ENCODE data around the gene TMCO4. TPM values are rescaled to one million over a fixed set of nuclear protein-coding genes. Genes with fewer than 3 reads are reported as not detected.
"Not testable (repeated sequence)": the region's sequence is repeated elsewhere in the genome, so short reads cannot be mapped to it uniquely, and the experiment has no call there.

The TMCO4 gene
- total and polyA plus RNA-seq, 3 experiments from 2014 or later = 16.5 to 18.2 (median 16.6) TPM

DNA sequence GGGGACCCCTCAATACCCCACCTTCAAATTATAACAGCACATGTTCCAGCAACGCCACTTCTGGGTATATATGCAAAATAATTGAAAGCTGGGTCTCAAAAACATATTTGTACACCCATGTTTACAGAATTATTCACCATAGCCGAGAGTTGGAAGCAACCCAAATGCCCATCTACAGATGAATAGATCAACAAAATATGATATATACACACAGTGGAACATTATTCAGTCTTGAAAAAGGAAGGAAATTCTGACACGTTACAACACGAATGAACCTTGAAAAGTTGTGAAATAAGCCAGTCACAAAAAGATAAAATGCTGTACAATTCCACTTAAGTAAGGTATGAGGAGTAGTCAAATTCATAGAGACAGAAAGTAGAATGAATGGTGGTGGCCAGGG, 5.1 kb downstream of the TMCO4 start:
- Mint-ChIP-seq H3K4me1 (peaks cover 39 to 55% (median 52%) of the 10 kb centered on the region in 3 donors), H3K36me3 (peaks cover 4 to 43% (median 18%) of the 10 kb centered on the region in 3 donors), H3K4me3 (peak overlapping the region in 1 of 7 donors; percentile 55), H3K9me3 (no peaks in the 10 kb centered on the region), H3K27me3 (no peaks in the 10 kb centered on the region), H3K27ac (peak overlapping the region in 1 of 8 donors; percentile 72)
- Histone ChIP-seq H3K27me3 (ENCODE audit: insufficient read depth, low read length, poor library complexity, severe bottlenecking) (no peaks in the 10 kb centered on the region), H3K36me3 (ENCODE audit: insufficient read depth, low read length) (no peaks in the 10 kb centered on the region), H3K27ac (ENCODE audit: low read depth, low read length) (no peak overlapping the region), H3K4me3 (ENCODE audit: low read length) (no peak overlapping the region), H3K4me1 (ENCODE audit: insufficient read depth, low read length) (peaks cover 8% of the 10 kb centered on the region), H3K9me3 (ENCODE audit: low read length) (no peaks in the 10 kb centered on the region)
- ChIA-PET CTCF (no interaction called here), POLR2A (no interaction called here)
- no peak for DNase-seq

DNA sequence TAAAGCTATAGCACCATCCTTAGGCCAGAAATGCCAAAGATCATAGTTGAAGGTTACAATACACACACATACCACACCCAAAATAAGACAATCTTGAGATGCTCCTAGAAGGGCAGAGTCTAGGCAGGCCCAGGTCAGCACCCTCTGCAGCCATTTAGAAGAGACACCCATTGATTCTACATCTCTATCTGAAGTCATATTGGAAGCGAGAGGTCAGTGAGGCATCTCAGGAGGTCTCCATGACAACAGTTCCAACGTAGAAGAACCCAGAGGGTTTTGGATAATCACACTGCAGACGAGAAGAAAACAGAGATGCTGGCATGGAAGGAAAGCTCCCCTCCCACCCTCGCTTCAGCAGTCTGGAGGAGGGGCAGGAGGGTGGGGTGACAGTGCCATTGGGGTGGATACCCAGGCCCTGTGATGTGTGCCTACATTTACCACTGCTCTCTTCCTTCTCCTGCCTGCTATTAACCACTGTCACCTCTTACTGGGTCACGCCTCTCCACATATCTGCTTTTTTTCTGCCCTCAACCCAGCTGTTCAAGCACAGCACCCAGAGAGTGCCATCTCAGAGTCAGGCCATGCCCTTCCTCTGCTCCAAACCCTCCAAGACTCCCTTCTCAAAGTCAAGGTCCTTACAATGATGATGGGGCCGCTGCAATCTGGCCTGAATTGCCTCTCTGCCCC, 6.2 kb downstream of the TMCO4 start:
- Mint-ChIP-seq H3K27me3 (no peaks in the 10 kb centered on the region), H3K9me3 (no peaks in the 10 kb centered on the region), H3K4me1 (peaks cover 31 to 46% (median 43%) of the 10 kb centered on the region in 3 donors), H3K36me3 (peaks cover 4 to 46% (median 18%) of the 10 kb centered on the region in 3 donors), H3K27ac (peak overlapping the region in 5 of 8 donors; percentile 10 to 66 (median 54)), H3K4me3 (peak overlapping the region in 2 of 7 donors; percentile 20 to 29)
- POLR2A ChIA-PET = no interaction called here
- no peak overlapping the region for H3K4me3 ChIP-seq (ENCODE audit: low read length)
- H3K4me1 ChIP-seq (ENCODE audit: insufficient read depth, low read length) = no peaks in the 10 kb centered on the region
- DNase-seq = no peak
- H3K36me3 ChIP-seq (ENCODE audit: insufficient read depth, low read length) = no peaks in the 10 kb centered on the region
- no peak overlapping the region for H3K27ac ChIP-seq (ENCODE audit: low read depth, low read length)
- H3K27me3 ChIP-seq (ENCODE audit: insufficient read depth, low read length, poor library complexity, severe bottlenecking) = no peaks in the 10 kb centered on the region
- no peaks in the 10 kb centered on the region for H3K9me3 ChIP-seq (ENCODE audit: low read length)
- CTCF ChIA-PET = no interaction called here

DNA sequence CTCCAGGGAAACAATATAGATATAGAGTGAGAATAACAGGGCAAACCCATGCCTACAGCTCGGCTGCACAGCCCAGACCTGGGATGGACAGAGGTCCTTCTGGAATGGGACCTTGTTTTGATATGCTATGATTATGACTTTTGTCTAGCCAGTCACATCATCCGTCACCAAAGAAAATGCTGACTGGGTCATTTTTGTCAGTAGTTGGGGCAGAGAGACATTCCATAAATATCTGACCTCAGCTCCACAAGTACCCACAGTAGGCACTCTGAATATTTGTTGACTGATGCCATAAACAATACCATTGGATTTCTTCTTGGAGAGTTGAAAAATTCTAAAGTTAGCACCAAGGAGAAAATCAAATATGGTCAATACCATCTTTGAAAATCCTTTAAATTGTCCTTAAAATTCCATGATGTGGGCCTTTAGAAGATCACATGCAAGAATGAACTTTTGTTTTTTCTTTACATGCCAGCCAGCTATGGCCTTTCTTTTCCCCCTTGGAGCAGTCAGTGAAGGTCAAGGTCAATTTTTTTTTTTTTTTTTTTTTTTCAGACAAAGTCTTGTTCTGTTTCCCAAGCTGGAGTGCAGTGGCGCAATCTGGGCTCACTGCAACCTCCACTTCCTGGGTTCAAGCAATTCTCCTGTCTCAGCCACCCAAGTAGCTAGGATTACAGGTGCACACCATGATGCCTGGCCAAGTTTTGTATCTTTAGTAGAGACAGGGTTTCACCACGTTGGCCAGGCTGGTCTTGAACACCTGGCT, 7.3 kb downstream of the TMCO4 start:
- no peaks in the 10 kb centered on the region for H3K27me3 ChIP-seq (ENCODE audit: insufficient read depth, low read length, poor library complexity, severe bottlenecking)
- peaks cover 26 to 39% (median 36%) of the 10 kb centered on the region in 3 donors for H3K4me1 Mint-ChIP-seq
- no peak overlapping the region for H3K27ac ChIP-seq (ENCODE audit: low read depth, low read length)
- ChIA-PET POLR2A (interaction anchor here (0.6 to 0.7 kb wide), 2 partner anchors 22 to 747 kb away, joined by 3 to 7 read pairs; no protein-coding TSS in a partner anchor), CTCF (no interaction called here)
- peak overlapping the region in 1 of 8 donors; percentile 75 for H3K27ac Mint-ChIP-seq
- DNase-seq = no peak
- H3K4me3 ChIP-seq (ENCODE audit: low read length) = no peak overlapping the region
- H3K9me3 Mint-ChIP-seq = no peaks in the 10 kb centered on the region
- no peaks in the 10 kb centered on the region for H3K27me3 Mint-ChIP-seq
- no peaks in the 10 kb centered on the region for H3K36me3 ChIP-seq (ENCODE audit: insufficient read depth, low read length)
- H3K4me3 Mint-ChIP-seq = no peak overlapping the region
- peaks cover 4 to 54% (median 18%) of the 10 kb centered on the region in 3 donors for H3K36me3 Mint-ChIP-seq
- H3K9me3 ChIP-seq (ENCODE audit: low read length) = no peaks in the 10 kb centered on the region
- no peaks in the 10 kb centered on the region for H3K4me1 ChIP-seq (ENCODE audit: insufficient read depth, low read length)

DNA sequence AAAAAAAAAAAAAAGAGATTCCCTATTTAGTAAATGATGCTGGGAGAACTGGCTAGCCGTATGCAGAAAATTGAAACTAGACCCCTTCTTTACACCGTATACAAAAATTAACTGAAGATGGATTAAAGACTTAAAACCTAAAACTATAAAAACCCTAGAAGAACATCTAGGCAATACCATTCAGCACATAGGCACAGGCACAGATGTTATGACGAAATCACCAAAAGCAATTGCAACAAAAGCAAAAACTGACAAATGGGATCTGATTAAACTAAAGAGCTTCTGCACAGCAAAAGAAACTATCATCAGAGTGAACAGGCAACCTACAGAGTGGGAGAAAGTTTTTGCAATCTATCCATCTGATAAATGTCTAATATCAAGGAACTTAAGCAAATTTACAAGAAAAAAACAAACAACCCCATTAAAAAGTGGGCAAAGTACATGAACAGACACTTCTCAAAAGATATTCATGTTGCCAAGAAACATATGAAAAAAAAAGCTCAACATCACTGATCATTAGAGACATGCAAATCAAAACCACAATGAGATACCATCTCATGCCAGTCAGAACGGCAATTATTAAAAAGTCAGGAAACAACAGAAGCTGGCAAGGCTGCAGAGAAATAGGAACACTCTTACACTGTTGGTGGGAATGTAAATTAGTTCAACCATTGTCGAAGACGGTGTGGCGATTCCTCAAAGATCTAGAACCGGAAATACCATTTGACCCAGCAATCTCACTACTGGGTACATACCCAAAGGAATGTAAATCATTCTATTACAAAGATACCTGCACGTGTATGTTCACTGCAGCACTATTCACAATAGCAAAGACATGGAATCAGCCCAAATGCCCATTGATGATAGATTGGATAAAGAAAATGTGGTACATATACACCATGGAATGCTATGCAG, 9.4 kb downstream of the TMCO4 start:
- H3K9me3 Mint-ChIP-seq, POLR2A ChIA-PET: not testable (repeated sequence)

DNA sequence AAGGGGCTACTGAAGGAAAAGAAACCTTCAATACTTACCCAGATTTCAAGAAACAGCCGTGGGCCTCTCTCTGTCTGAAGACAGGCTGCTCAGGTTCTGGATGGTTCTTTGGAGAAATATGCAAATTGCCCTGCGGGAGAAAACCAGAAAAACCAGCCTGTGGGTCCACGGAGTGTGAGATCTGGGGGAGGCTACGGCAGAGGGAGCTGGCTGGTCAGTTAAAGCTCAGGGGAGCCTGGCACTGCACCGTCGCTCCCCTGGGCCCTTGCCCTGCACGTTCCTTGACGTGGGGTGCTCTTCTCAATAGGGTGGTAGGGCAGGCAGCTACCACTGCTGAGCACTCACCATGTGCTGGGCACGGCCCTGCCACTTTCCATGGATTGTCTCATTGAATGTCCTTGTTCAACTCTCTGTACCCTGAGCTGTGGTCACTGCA, 12.7 kb downstream of the TMCO4 start:
- Histone ChIP-seq H3K4me1 (ENCODE audit: insufficient read depth, low read length) (no peaks in the 10 kb centered on the region), H3K9me3 (ENCODE audit: low read length) (no peaks in the 10 kb centered on the region), H3K36me3 (ENCODE audit: insufficient read depth, low read length) (peaks cover 9% of the 10 kb centered on the region), H3K27me3 (ENCODE audit: insufficient read depth, low read length, poor library complexity, severe bottlenecking) (no peaks in the 10 kb centered on the region), H3K27ac (ENCODE audit: low read depth, low read length) (no peak overlapping the region), H3K4me3 (ENCODE audit: low read length) (no peak overlapping the region)
- no peak overlapping the region for H3K4me3 Mint-ChIP-seq
- no peak for DNase-seq
- no peaks in the 10 kb centered on the region for H3K9me3 Mint-ChIP-seq
- H3K27ac Mint-ChIP-seq = no peak overlapping the region
- ChIA-PET CTCF (no interaction called here), POLR2A (no interaction called here)
- peaks cover 14 to 16% (median 15%) of the 10 kb centered on the region in 3 donors for H3K4me1 Mint-ChIP-seq
- H3K27me3 Mint-ChIP-seq = no peaks in the 10 kb centered on the region
- H3K36me3 Mint-ChIP-seq = peaks cover 8 to 71% (median 21%) of the 10 kb centered on the region in 3 donors

More for the DNA sequence above, 9.4 kb downstream of the TMCO4 start:
- H3K4me3 ChIP-seq (ENCODE audit: low read length); H3K36me3 ChIP-seq (ENCODE audit: insufficient read depth, low read length); H3K4me1 ChIP-seq (ENCODE audit: insufficient read depth, low read length); CTCF ChIA-PET; DNase-seq; H3K27ac ChIP-seq (ENCODE audit: low read depth, low read length); H3K27me3 Mint-ChIP-seq; H3K9me3 ChIP-seq (ENCODE audit: low read length); H3K27me3 ChIP-seq (ENCODE audit: insufficient read depth, low read length, poor library complexity, severe bottlenecking): not testable (repeated sequence)
- peak overlapping the region in 2 of 7 donors; percentile 17 to 37 for H3K4me3 Mint-ChIP-seq
- H3K4me1 Mint-ChIP-seq = peaks cover 28 to 39% (median 29%) of the 10 kb centered on the region in 3 donors
- H3K36me3 Mint-ChIP-seq = peaks cover 4 to 65% (median 21%) of the 10 kb centered on the region in 3 donors
- peak overlapping the region in 7 of 8 donors; percentile 2 to 78 (median 36) for H3K27ac Mint-ChIP-seq

DNA sequence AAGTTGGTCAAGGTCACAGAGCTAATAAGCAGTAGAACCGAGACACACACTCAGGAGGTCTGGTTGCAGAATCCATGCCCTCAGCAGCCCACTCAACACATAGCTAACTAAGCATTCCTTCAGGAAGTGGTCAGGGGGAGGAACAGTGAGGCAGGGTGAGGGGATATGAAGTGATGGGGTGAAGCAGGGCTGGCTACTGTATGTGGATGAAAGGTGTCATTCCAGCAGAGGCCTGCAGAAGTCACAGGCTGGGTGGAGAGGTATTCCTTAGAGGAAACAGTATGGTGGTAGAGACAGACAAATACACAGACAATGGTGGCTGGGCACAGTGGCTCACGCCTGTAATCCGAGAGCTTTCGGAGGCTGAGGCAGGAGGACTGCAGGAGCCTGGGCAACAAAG, 14.1 kb downstream of the TMCO4 start:
- no peaks in the 10 kb centered on the region for H3K27me3 Mint-ChIP-seq
- no peak overlapping the region for H3K4me3 Mint-ChIP-seq
- Histone ChIP-seq H3K9me3 (ENCODE audit: low read length) (no peaks in the 10 kb centered on the region), H3K27me3 (ENCODE audit: insufficient read depth, low read length, poor library complexity, severe bottlenecking) (no peaks in the 10 kb centered on the region), H3K4me3 (ENCODE audit: low read length) (no peak overlapping the region), H3K4me1 (ENCODE audit: insufficient read depth, low read length) (no peaks in the 10 kb centered on the region), H3K27ac (ENCODE audit: low read depth, low read length) (no peak overlapping the region), H3K36me3 (ENCODE audit: insufficient read depth, low read length) (peaks cover 10% of the 10 kb centered on the region)
- no peak for DNase-seq
- ChIA-PET CTCF (no interaction called here), POLR2A (no interaction called here)
- H3K36me3 Mint-ChIP-seq = peaks cover 5 to 72% (median 21%) of the 10 kb centered on the region in 3 donors
- H3K27ac Mint-ChIP-seq = peak overlapping the region in 2 of 8 donors; percentile 81 to 95
- peaks cover 8 to 11% (median 9%) of the 10 kb centered on the region in 3 donors for H3K4me1 Mint-ChIP-seq
- no peaks in the 10 kb centered on the region for H3K9me3 Mint-ChIP-seq

DNA sequence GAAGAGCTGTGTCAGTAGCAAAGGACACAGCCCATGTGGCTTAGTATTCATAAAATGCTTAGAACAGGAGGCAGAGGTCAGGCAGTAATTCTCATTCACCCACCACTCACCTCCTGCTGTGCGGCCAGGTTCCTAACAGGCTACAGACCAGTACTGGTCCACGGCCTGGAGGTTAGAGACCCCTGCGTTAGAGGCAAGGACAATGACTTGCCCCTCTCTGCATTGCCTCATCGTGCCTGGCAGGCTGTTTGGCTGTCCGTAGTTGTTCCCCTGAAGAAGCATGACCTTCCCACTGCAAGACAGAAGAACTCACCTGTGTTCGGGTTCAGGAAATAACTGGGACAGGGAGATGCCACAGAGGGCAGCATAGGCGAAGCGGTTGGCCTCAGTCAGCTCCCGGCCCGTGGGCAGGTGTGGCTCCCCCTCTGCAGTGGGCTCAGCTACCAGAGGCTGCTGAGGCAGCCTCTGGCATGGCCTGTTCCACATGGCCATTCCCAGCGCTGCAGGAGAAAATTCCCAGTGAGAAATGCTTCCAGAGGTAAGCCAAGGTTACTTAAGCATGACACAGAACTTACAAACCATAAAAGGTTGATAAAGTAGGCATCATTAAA, 19.3 kb downstream of the TMCO4 start:
- Mint-ChIP-seq H3K27ac (no peak overlapping the region), H3K4me3 (no peak overlapping the region), H3K9me3 (no peaks in the 10 kb centered on the region), H3K36me3 (peaks cover 25 to 77% (median 33%) of the 10 kb centered on the region in 3 donors), H3K27me3 (no peaks in the 10 kb centered on the region), H3K4me1 (peaks cover 0 to 1% (median 0%) of the 10 kb centered on the region in 3 donors)
- CTCF ChIA-PET = no interaction called here
- H3K4me1 ChIP-seq (ENCODE audit: insufficient read depth, low read length) = no peaks in the 10 kb centered on the region
- H3K9me3 ChIP-seq (ENCODE audit: low read length) = no peaks in the 10 kb centered on the region
- no peak overlapping the region for H3K27ac ChIP-seq (ENCODE audit: low read depth, low read length)
- H3K36me3 ChIP-seq (ENCODE audit: insufficient read depth, low read length) = peaks cover 16% of the 10 kb centered on the region
- no peaks in the 10 kb centered on the region for H3K27me3 ChIP-seq (ENCODE audit: insufficient read depth, low read length, poor library complexity, severe bottlenecking)
- POLR2A ChIA-PET = no interaction called here
- no peak for DNase-seq
- no peak overlapping the region for H3K4me3 ChIP-seq (ENCODE audit: low read length)
